B cell (primary cell): ENCODE data around the gene CSMD2.

Experiments
- CTCF ChIP-seq: fragments of 200-600 bp; IDR thresholded peaks from one replicate; pipeline ENCODE4 v1.8.0; 2022; ENCODE audit warnings: antibody characterized with exemption, mild to moderate bottlenecking
- EZH2 ChIP-seq: IDR thresholded peaks from 2 replicates; pipeline ENCODE4 v1.6.1; 2012; ENCODE audit warnings: borderline replicate concordance, low read depth, mild to moderate bottlenecking, moderate library complexity, low read length; ENCODE audit not compliant: insufficient read depth, poor library complexity, severe bottlenecking

- no peak for TF ChIP-seq CTCF
- no peak for TF ChIP-seq EZH2
Observed at GRCh38 chr1:33850481-33850880, 314.5 kb downstream of the CSMD2 start.
